Stimulated activated CD4-positive, alpha-beta T cell treated with anti-CD3 and anti-CD28 coated beads, Interleukin-1b, Interleukin-23, amount 100 ng/mL, for 24 hours (primary cell): ENCODE data around the gene KRT9.
"Not testable (repeated sequence)": the region's sequence is repeated elsewhere in the genome, so short reads cannot be mapped to it uniquely, and the experiment has no call there.

Source experiments
- DNase-seq, 4 experiments: peaks; one replicate each; pipeline ENCODE4 v3.0.0-alpha.2; 2020; ENCODE audit warnings: low read depth in 4 of 4, low spot score in 1 of 4

The KRT9 gene

GRCh38 chr17:41571561-41572434, at the start of gene KRT9:
Gene KRT9, minus strand, starts transcription at chr17:41572059. Its CDS starts 67 bp downstream, at chr17:41571992.
- no peak for DNase-seq

- DNase-seq: not testable (repeated sequence)
Measured at GRCh38 chr17:41621435-41621817, 49.6 kb upstream of the KRT9 start.

- DNase-seq: no peak
Measured at GRCh38 chr17:41620583-41621434, 49.0 kb upstream of the KRT9 start.

GRCh38 chr17:41619927-41620582, 48.2 kb upstream of the KRT9 start:
- DNase-seq: not testable (repeated sequence)

GRCh38 chr17:41619036-41619926, 47.4 kb upstream of the KRT9 start:
- DNase-seq: no peak

- no peak for DNase-seq
Measured at GRCh38 chr17:41618341-41619035, 46.6 kb upstream of the KRT9 start.

GRCh38 chr17:41617698-41618097, 45.8 kb upstream of the KRT9 start:
- DNase-seq: no peak

GRCh38 chr17:41617136-41617535, 45.3 kb upstream of the KRT9 start:
- no peak for DNase-seq

GRCh38 chr17:41616486-41616885, 44.6 kb upstream of the KRT9 start:
- not testable (repeated sequence) for DNase-seq

- DNase-seq: no peak
Measured at GRCh38 chr17:41615454-41615853, 43.6 kb upstream of the KRT9 start.

GRCh38 chr17:41614767-41615166, 42.9 kb upstream of the KRT9 start:
- not testable (repeated sequence) for DNase-seq

- DNase-seq: no peak
Measured at GRCh38 chr17:41614098-41614497, 42.2 kb upstream of the KRT9 start.

GRCh38 chr17:41613277-41614082, 41.6 kb upstream of the KRT9 start:
- no peak for DNase-seq

- DNase-seq: not testable (repeated sequence)
Measured at GRCh38 chr17:41612376-41613160, 40.7 kb upstream of the KRT9 start, which contains the start of gene KRT16. Gene KRT16, minus strand, starts transcription at chr17:41612767. Its CDS starts 79 bp downstream, at chr17:41612688.

- no peak for DNase-seq
Measured at GRCh38 chr17:41610965-41611640, 39.2 kb upstream of the KRT9 start.

GRCh38 chr17:41610061-41610517, 38.2 kb upstream of the KRT9 start:
- DNase-seq: not testable (repeated sequence)

- DNase-seq: not testable (repeated sequence)
Measured at GRCh38 chr17:41606930-41607329, 35.1 kb upstream of the KRT9 start.
